Neural cell (in vitro differentiated cells): Measurements from ENCODE around the gene DAGLA. TPM values are rescaled to one million over a fixed set of nuclear protein-coding genes. Genes with fewer than 3 reads are reported as not detected.

Experiments used
- H2AFZ ChIP-seq: fragments of 200-600, 300-800 bp; sonication (generic), shearing (Covaris generic); 2 replicates; pipeline ENCODE4 v1.6.0; 2014; ENCODE audit warnings: low read depth, mild to moderate bottlenecking, antibody characterized with exemption, low read length, moderate library complexity
- H3F3A ChIP-seq: fragments of 200-600 bp; shearing (Covaris generic); 2 replicates; pipeline ENCODE4 v1.6.1; 2016; ENCODE audit warnings: mild to moderate bottlenecking, moderate library complexity, mixed read lengths, antibody characterized with exemption, low read length; ENCODE audit not compliant: insufficient read depth, poor library complexity, severe bottlenecking
- H3K27ac ChIP-seq: fragments of 200-600, 300-800 bp; sonication (generic), shearing (Covaris generic); 2 replicates; pipeline ENCODE4 v1.5.1; 2014; ENCODE audit warnings: mild to moderate bottlenecking, low read length, moderate library complexity
- H3K27me3 ChIP-seq: fragments of 300-800, 200-600 bp; sonication (generic), shearing (Covaris generic); 2 replicates; pipeline ENCODE4 v1.6.0; 2014; ENCODE audit warnings: mild to moderate bottlenecking, low read depth, low read length, moderate library complexity; ENCODE audit not compliant: insufficient read depth
- H3K36me3 ChIP-seq: fragments of 300-800, 200-600 bp; sonication (generic), shearing (Covaris generic); 2 replicates; pipeline ENCODE4 v1.5.1; 2014; ENCODE audit warnings: mild to moderate bottlenecking, antibody characterized with exemption, low read length, moderate library complexity; ENCODE audit not compliant: insufficient read depth
- H3K4me2 ChIP-seq: fragments of 300-800, 200-600 bp; sonication (generic), shearing (Covaris generic); 2 replicates; pipeline ENCODE4 v1.6.0; 2014; ENCODE audit warnings: mild to moderate bottlenecking, low read length
- H3K4me3 ChIP-seq: fragments of 300-800, 200-600 bp; sonication (generic), shearing (Covaris generic); 2 replicates; pipeline ENCODE4 v1.5.1; 2014; ENCODE audit warnings: mild to moderate bottlenecking, low read length, moderate library complexity
- H3K79me2 ChIP-seq: fragments of 200-600 bp; shearing (Covaris generic); replicated peaks from 2 replicates; pipeline ENCODE4 v1.6.0; 2014; ENCODE audit warnings: mild to moderate bottlenecking, low read length, moderate library complexity; ENCODE audit not compliant: insufficient read depth
- H3K9ac ChIP-seq: fragments of 300-800, 200-600 bp; sonication (generic), shearing (Covaris generic); 2 replicates; pipeline ENCODE4 v1.6.1; 2016; ENCODE audit warnings: mild to moderate bottlenecking, low read length, mixed read lengths
- H3K9me2 ChIP-seq: fragments of 200-600 bp; shearing (Covaris generic); 2 replicates; pipeline ENCODE4 v1.6.1; 2016; ENCODE audit warnings: mild to moderate bottlenecking, low read length, mixed read lengths; ENCODE audit not compliant: insufficient read depth
- H3K9me3 ChIP-seq: fragments of 200-600, 300-800 bp; sonication (generic), shearing (Covaris generic); 2 replicates; pipeline ENCODE4 v1.6.1; 2016; ENCODE audit warnings: mild to moderate bottlenecking, mixed run types, low read length, moderate library complexity, mixed read lengths
- H4K20me1 ChIP-seq: fragments of 200-600 bp; shearing (Covaris generic); 2 replicates; pipeline ENCODE4 v1.6.1; 2016; ENCODE audit warnings: mild to moderate bottlenecking, mixed run types; ENCODE audit not compliant: insufficient read depth
- CTCF ChIP-seq: fragments of 450-650 bp; IDR thresholded peaks from 2 replicates; pipeline ENCODE4 v1.5.1; 2014; ENCODE audit warnings: antibody characterized with exemption, mild to moderate bottlenecking, moderate library complexity; ENCODE audit not compliant: poor library complexity, severe bottlenecking
- EP300 ChIP-seq: fragments of 450-650 bp; conservative IDR thresholded peaks from 2 replicates; pipeline ENCODE4 v1.6.1; 2014; ENCODE audit warnings: antibody characterized with exemption, mild to moderate bottlenecking, moderate library complexity; ENCODE audit not compliant: poor library complexity, severe bottlenecking
- EZH2 ChIP-seq: fragments of 200-600, 300-800 bp; shearing (Covaris generic), sonication (generic); IDR thresholded peaks from 2 replicates; pipeline ENCODE4 v1.6.1; 2014; ENCODE audit warnings: antibody characterized with exemption, low read length, borderline replicate concordance, mild to moderate bottlenecking; ENCODE audit not compliant: insufficient read depth, poor library complexity, severe bottlenecking
- MXI1 ChIP-seq: fragments of 450-650 bp; conservative IDR thresholded peaks from 2 replicates; pipeline ENCODE4 v1.6.1; 2014; ENCODE audit warnings: antibody characterized with exemption, mild to moderate bottlenecking; ENCODE audit not compliant: poor library complexity, severe bottlenecking
- POLR2AphosphoS5 ChIP-seq: IDR thresholded peaks from 2 replicates; pipeline ENCODE4 v1.6.1; 2012
- RAD21 ChIP-seq: fragments of 450-650 bp; conservative IDR thresholded peaks from 2 replicates; pipeline ENCODE4 v1.6.1; 2014; ENCODE audit warnings: antibody characterized with exemption, mild to moderate bottlenecking, moderate library complexity
- REST ChIP-seq: IDR thresholded peaks from 2 replicates; pipeline ENCODE4 v1.6.1; 2012; ENCODE audit warnings: borderline replicate concordance
- SMC3 ChIP-seq: fragments of 450-650 bp; conservative IDR thresholded peaks from 2 replicates; pipeline ENCODE4 v1.6.1; 2014; ENCODE audit warnings: antibody characterized with exemption, mild to moderate bottlenecking, moderate library complexity; ENCODE audit not compliant: poor library complexity
- TAF1 ChIP-seq: IDR thresholded peaks from 2 replicates; pipeline ENCODE4 v1.6.1; 2012; ENCODE audit warnings: low read depth
- polyA plus RNA-seq: library from polyadenylated mRNA; depleted of rRNA; stranded (reverse); fragments of >200 nt; gene quantifications from 2 replicates; pipeline ENCODE4 v1.2.3, GENCODE V29; 2014

DAGLA gene
- polyA plus RNA-seq, 1 donor from 2014 or later = 4.5 TPM

GRCh38 chr11:61728940-61729219 is 48.7 kb downstream of the DAGLA start:
- Histone ChIP-seq H3K36me3 (no peaks in the 10 kb centered on the region), H3K27me3 (no peaks in the 10 kb centered on the region), H3K79me2 (no peaks in the 10 kb centered on the region), H3K9me3 (no peaks in the 10 kb centered on the region), H3K4me3 (no peak overlapping the region), H2AFZ (no peak overlapping the region), H3K9me2 (no peaks in the 10 kb centered on the region), H3K9ac (no peak overlapping the region), H3F3A (no peaks in the 10 kb centered on the region), H3K4me2 (no peak overlapping the region), H3K27ac (no peak overlapping the region), H4K20me1 (no peaks in the 10 kb centered on the region)
- no peak for TF ChIP-seq CTCF
- no peak for TF ChIP-seq SMC3
- TF ChIP-seq EP300 = no peak
- no peak for TF ChIP-seq RAD21
- no peak for TF ChIP-seq EZH2
- TF ChIP-seq POLR2AphosphoS5 = no peak
- TF ChIP-seq REST = no peak
- no peak for TF ChIP-seq TAF1
- no peak for TF ChIP-seq MXI1

- Histone ChIP-seq H3K4me3 (no peak overlapping the region), H3K79me2 (no peaks in the 10 kb centered on the region), H2AFZ (no peak overlapping the region), H3K9me3 (no peaks in the 10 kb centered on the region), H3K4me2 (no peak overlapping the region), H3K27ac (no peak overlapping the region), H3F3A (no peaks in the 10 kb centered on the region), H3K9me2 (no peaks in the 10 kb centered on the region), H3K27me3 (no peaks in the 10 kb centered on the region), H3K36me3 (no peaks in the 10 kb centered on the region), H4K20me1 (no peaks in the 10 kb centered on the region), H3K9ac (no peak overlapping the region)
- TF ChIP-seq MXI1 (no peak), POLR2AphosphoS5 (no peak), EZH2 (no peak), TAF1 (no peak), RAD21 (no peak), EP300 (no peak), SMC3 (no peak), CTCF (no peak)
Observed at GRCh38 chr11:61730240-61730994, 50.2 kb downstream of the DAGLA start.
